ENCODE measurements around the gene GPR35. TPM values are rescaled to one million over a fixed set of nuclear protein-coding genes. Genes with fewer than 3 reads are reported as not detected.
A peak's percentile ranks its signal among the peaks of the same experiment; 100 is the strongest.
"Not testable (repeated sequence)": the region's sequence is repeated elsewhere in the genome, so short reads cannot be mapped to it uniquely, and the experiment has no call there.

GPR35 gene
- polyA plus RNA-seq, 5 donors: 1.2 to 3.7 (median 3.0) TPM

DNA sequence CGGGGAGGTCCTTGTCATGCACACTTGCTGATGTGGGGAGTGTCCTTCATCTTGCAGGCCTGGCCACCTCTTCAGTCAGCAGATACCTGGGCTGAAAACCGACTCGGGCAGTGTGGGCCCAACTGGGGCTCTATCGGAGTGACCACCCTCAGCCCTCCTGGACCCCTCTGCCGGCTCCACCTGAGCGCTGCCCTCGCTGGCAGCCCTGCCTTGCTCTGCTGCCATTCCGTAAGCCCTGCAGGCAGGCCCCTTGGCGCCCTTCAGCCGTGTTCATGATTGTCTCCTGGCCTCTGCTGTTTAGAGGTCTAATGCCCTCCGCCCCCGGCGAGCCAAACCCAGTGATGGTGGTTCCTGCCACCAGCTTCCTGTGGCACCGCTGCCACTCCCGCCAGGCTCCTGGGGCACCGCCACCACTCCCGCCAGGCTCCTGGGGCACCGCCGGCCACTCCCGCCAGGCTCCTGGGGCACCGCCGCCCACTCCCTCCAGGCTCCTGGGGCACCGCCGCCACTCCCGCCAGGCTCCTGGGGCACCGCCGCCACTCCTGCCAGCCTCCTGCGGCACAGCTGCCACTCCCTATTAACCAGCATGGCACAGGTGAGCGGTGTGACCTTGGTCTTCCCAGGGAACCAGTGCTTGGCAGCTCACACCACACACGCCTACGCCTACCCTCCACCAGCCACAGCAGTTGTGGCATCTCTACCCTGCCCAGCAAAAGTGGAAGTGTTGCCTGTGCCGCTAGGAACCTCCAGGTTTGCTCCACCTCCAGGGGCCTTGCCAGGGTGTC lies 22.8 kb upstream of the GPR35 start:
- no peak for DNase-seq

DNA sequence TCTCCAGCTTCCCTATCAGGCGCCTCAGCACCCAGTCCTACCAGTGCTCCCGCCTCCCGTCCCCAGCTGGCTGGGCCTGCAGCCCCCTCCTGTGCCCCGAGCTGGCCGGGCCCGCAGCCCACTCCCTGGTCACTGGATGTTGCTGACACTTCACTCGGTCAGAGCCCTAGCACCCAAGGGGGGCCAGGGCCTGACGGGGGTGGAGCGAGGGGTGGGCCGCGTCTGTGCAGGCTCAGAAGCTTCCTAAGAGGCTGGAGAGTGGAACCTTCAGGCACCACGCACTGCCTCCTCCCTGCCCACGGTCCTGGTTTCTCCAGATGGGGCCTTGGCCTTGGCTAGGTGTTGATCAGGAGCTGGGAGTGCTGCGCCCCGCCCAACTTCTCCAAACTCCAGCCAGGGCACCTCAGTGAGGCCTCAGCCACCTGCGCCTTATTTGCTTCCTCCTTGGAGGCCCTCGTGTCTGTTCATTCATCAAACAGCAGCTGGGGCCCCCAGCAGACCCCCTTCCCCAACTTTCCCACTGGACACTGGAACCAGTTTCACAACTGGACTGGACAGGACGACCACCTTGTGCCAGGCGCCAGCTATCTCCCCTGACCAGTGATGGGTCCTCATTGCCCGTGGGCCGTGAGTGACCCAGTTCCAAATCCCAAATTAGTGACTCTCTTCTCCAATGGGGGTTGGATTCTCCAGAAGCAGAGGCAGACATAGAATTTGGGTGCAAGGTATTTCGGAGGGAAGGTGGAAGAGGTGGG lies 22.0 kb upstream of the GPR35 start:
- DNase-seq: no peak

- no peak for DNase-seq
Measured at GRCh38 chr2:240603846-240604245, 21.4 kb upstream of the GPR35 start.

DNA sequence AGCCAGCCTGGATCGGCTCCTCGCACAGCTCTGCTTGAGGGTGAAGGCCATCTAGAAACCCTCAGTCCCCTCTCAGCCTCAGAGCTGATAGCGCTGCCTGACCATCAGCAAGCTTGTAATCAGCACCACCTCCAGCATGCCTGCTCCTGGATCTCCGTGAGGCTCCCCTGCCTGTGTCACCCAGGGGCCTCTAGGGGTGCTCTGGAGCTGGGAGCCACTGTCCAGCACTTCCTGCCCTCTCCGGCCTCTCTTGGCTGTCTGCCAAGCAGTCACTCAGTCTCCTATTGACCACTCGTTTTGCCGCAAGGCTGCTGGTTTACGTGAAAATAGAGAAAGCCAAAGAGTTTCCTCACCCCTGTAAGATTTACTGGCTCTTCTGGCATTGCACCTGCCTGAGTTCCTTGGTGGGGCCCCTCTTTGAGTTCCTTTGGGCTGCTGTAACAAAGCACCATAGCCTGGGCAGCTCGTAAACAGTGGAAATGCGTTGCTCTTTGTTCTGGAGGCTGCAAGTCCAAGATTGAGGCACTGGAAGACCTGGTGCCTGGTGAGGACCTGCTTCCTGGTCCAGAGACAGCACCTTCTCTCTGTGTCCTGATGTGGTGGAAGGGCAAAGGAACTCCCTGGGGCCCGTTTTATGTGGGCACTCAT lies 20.9 kb upstream of the GPR35 start:
- peak; percentile 47 to 52 for DNase-seq

DNA sequence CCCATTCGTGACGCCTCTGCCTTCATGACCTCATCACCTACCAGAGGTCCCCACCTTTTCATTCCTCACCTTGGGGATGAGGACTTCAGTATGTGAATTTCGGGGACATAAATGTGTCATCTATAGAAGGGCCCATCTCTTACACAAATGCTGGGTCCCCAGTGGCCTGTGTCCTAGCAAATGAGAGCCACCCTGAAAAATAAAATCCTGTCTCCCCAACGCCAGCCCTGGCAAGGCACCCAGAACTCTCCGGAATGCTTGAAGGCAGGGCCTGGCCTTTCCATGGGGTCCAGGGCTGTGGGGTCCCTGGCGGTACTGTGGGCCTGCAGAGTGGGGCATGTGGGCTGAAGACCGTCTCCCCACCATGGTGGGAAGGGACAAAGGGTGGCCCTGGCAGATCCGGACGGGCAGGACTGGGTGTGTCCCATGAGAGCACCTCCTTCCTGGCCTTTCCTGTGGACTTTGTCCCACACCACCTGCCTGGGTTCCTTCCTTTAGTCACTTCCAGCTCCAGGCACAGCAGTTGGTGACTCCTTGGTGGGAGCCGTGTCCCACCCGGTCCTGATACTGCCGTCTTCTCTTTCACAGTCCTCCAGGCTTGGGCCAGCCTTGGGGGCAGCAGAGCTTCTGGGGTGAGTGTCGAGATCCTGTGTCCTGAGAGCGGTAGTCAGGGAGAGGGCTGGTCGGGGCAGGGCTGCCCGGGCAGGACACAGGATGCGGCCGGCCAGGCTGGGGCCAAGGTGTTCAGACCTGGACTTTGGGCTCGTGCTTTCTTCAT lies 20.2 kb upstream of the GPR35 start:
- no peak for DNase-seq

- no peak for DNase-seq
Measured at GRCh38 chr2:240605867-240606743, 19.2 kb upstream of the GPR35 start.

GRCh38 chr2:240611601-240612210 lies 13.6 kb upstream of the GPR35 start:
- no peak for DNase-seq

DNA sequence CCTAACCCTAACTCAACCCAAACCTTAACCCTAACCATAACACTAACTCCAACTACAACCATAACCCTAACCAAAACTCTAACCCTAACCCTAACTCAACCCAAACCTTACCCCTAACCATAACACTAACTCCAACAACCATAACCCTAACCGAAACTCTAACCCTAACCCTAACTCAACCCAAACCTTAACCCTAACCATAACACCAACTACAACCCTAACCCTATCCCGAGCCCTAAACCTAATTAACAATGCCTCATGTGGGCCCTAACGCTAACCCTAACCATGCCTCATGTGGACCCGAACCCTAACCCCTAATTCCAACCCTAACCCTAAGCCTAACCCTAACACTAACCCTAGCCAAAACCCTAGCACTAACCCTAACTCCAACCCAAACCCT lies 11.5 kb upstream of the GPR35 start:
- no peak for DNase-seq

DNA sequence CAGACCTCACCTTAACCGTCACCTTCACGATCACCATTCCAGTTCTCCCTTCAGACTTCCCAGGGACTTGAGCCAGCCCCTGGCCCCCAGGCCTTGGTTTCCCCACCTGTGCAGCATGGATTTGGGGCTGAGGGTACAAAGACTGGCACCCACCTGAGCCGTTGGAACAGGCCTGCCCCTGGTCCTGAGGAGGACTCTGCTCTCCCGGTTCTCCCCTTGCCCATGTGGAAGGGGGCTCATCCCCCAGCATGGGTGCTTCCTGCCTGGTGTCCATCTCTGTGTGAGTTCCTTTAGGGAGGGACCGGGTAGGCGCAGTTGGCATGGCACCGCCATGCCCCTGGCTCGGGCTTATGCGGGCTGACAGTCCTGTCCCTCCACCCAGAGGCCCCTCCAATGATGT lies 10.9 kb upstream of the GPR35 start:
- DNase-seq: no peak

DNA sequence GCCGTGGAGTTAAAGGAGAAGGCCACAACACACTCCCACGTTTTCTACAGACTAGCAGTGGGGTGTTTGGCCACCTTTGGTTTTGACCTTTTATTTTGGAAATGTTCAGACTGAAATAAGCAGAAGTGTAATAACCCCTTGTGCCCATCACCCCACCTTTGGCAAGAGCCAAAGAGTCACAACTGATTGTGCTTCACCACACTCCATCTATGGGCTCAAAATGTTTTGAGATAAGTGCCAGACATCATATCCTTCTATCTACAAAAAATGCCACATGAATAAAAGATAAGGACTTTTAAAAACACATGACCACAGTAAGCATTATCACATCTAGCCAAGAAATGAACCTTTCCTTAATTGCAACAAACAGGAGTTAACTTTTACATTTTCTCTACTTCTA lies 9.9 kb upstream of the GPR35 start:
- DNase-seq: no peak

DNA sequence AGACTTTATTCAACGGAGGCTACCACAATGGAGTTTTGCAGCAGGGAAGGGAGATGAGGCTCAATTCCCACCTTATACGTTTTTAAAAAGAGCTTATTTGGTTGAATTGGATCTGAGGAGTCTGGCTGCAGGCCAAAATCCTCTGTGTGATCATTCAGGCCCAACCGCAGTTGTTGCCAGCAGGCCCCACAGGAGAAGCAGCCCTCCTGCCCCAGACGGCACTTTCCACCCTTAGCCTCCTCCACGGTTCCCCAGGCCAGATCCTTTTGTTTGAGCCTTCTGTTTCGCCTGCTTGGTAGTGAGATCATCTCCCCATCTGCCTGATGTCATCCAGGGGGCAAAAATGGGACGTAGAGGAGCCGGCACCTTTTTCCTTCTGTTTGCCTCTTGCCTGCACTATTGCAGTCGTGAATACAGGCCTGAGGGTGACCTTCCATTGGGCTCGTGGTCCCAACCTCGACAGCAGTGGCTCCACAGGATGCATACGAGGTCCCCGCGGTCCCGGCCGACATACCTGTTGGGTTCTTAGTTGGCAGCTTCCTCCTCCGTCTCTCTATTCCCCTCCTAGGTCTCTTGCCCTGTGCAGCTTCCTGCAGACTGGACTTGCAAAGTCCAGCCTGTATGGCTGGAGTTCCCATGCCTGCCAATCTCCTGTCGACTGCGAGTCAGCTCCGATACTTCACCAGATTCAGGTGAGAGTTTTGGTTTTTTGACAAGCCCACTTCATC lies 9.3 kb upstream of the GPR35 start:
- DNase-seq: no peak

GRCh38 chr2:240616860-240617666 lies 8.2 kb upstream of the GPR35 start:
- not testable (repeated sequence) for DNase-seq

DNA sequence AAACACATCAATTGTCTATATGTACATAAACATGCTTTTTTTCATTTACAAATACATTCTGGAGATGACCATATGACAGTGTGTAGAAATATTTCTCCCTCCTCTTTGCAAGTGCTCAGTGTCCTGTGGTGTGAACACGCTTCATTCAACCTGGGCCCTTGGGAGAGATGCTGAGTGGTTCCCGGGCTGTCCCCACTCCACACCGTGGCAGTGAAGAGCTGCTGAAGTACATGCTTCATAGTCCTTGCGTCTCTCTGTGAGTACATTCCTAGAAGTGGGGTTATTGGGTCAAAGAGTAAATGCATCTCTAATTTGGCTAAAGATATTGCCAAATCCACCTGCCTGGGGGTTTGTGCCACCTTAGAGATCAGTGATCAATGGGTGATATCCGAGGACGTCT lies 6.5 kb upstream of the GPR35 start:
- no peak for DNase-seq

DNA sequence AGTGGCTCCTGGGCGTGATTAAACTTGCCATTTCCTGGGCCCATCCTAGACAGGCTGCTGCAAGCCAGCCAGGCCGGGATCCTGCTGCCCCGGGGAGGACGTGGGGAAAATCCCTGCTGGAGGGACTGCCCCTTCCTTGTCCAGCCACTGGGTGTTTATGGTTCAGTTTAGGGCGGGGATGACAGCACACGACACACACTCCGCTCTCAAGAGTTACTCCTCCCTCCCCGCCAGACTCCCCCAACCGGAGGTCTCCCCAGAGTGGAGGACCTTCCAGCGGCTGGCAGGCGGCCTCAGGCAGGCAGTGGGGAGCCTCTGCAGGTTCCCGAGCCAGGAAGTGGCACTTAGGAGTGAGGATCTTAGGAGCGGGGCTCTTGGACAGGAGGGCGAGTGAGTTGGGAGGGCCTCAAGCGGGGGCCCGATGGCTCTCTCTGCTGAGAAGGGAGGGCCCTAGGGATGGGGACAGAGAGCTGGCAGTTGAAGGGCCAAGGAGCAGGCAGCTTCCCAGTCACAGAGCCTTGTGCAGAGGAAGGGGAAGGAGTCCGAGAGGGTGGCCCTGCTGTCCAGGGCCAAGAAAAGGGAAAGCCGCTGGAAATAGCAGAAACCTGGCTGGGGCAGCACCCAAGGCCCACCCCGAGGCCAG lies 5.7 kb upstream of the GPR35 start:
- DNase-seq: no peak

DNA sequence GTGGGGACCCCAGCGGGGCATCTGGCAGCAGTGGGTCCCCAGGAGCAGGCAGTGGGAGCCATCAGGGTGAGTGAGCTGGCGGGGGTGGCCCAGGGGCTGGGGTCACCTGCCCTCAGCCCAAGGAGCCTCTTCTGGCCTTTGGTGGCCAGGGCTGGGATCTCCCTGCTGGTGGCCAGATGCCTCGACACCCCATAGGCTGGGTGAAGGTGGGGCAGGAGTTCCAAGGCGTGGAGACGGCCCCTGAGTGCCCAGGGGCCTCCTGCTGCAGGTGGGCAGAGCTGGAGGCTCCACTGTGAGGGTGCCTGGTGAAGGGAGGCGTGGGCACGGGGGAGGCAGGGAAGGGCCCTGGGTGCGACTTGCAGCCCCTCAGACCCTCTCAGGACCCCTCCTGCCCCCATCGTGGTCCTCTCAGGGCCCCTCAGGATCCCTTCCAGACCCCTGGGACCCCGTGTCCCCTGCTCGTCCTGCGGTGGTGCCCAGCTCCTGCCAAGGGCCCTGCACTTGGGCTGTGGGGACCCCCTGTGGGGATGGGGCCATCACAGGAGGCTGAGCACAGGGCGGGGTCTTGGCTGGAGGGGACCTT lies 5.0 kb upstream of the GPR35 start:
- no peak for DNase-seq

DNA sequence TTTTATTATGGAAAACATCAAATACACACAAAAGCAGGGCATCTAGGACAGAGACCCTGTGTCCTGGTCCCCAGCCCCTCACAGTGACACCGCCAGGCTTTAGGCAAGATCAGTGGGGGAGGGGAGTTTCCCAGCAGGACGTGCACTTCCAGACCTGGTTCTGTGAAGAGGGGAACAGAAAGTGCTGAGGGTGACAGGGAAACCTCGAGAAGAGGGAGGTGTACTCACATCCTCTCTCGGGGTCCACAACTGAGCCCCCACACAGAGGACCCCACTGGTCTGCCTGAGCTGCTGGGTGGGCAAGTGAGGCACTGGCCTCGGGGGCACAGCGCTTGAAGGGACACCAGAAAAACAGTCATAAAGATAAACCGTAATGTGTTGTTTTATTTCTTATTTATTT lies 4.4 kb upstream of the GPR35 start:
- DNase-seq: no peak

DNA sequence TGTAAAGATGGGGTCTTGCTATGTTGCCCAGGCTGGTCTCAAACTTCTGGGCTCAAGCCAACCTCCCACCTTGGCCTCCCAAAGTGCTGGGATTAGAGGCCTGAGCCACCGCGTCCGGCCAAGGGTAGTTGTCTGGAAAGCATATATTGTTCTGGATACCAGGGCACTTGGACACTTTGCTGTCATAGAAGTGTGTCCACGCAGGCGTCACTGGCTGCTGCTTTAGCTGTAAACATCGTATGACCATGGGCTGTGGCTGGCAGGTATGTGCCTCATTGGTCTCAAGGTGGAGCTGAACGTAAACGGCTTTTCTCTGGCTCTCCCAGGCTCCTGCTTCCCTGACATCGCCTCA lies 3.2 kb upstream of the GPR35 start:
- no peak for DNase-seq
